K562 (cell line): ENCODE measurements around the gene COL5A1. TPM values are rescaled to one million over a fixed set of nuclear protein-coding genes. Genes with fewer than 3 reads are reported as not detected.

Source experiments
- ATAC-seq: fragments of 200-7000 bp; cut with Tn5 transposase; 3 replicates; pipeline ENCODE4 v1.9.1; 2020; ENCODE audit warnings: moderate library complexity
- BruUV-seq: library from RNA; stranded (reverse); fragments of 400-500 nt; replicated peaks from 2 replicates; lab custom pipeline; 2021; lab: Mats Ljungman, UMichigan
- CTCF ChIA-PET: fragments of 300-600 bp; formaldehyde crosslinking; extraction: SDS; loops from one replicate; lab custom pipeline; 2021; ENCODE audit warnings: low intra/inter-chr PET ratio; lab: Yijun Ruan, JAX
- POLR2A ChIA-PET: fragments of 300-600, 350-650 bp; sonication (Branson Sonifier 250); formaldehyde crosslinking; extraction: SDS; loops from one replicate; lab custom pipeline; 2021; ENCODE audit warnings: antibody characterized with exemption, inconsistent platforms; lab: Yijun Ruan, JAX
- DNase-seq, 4 experiments: peaks; one replicate each; pipeline versions ENCODE4 v3.0.0 to v3.0.0-alpha.2; 2011 to 2018; ENCODE audit warnings: low spot score in 3 of 4, mixed read lengths in 3 of 4; ENCODE audit errors: extremely low read depth in 1 of 4
- FAIRE-seq: peaks from 2 replicates; lab custom pipeline; 2011; peaks lifted over from hg19 to GRCh38; lab: Jason Lieb, UNC
- H2AFZ ChIP-seq: 2 replicates; pipeline ENCODE4 v1.6.0; 2011; ENCODE audit warnings: low read depth, low read length, control low read depth, inconsistent platforms
- H3K27ac ChIP-seq: fragments of 200-600 bp; 3 replicates; pipeline ENCODE4 v1.8.0; 2011; ENCODE audit warnings: low read depth, mild to moderate bottlenecking, control low read depth, inconsistent platforms, low read length, moderate library complexity, mixed read lengths; ENCODE audit errors: extremely low read depth
- H3K27me3 ChIP-seq, 2 experiments: fragments of 300-600 bp in 1 of 2; 2 replicates in 1 of 2; 3 replicates in 1 of 2; pipeline versions ENCODE4 v1.6.0 to v1.8.0; 2011; ENCODE audit warnings: inconsistent platforms in 2 of 2, low read length in 2 of 2, mild to moderate bottlenecking in 1 of 2, mixed read lengths in 1 of 2, moderate library complexity in 1 of 2; ENCODE audit not compliant: control insufficient read depth in 2 of 2, insufficient read depth in 2 of 2
- H3K36me3 ChIP-seq: fragments of 300-600 bp; 3 replicates; pipeline ENCODE4 v1.8.0; 2011; ENCODE audit warnings: mild to moderate bottlenecking, low read length, inconsistent platforms; ENCODE audit not compliant: control insufficient read depth, insufficient read depth
- H3K4me1 ChIP-seq, 2 experiments: fragments of 200-600 bp in 1 of 2; replicated peaks in 1 of 2; 2 replicates in 1 of 2; 3 replicates in 1 of 2; pipeline versions ENCODE4 v1.5.1 to v1.8.0; 2011; ENCODE audit warnings: inconsistent platforms in 2 of 2, low read length in 2 of 2, mild to moderate bottlenecking in 1 of 2, mixed read lengths in 1 of 2, moderate library complexity in 1 of 2; ENCODE audit not compliant: control insufficient read depth in 2 of 2, insufficient read depth in 2 of 2
- H3K4me2 ChIP-seq: 2 replicates; pipeline ENCODE4 v1.6.1; 2011; ENCODE audit warnings: low read length, control low read depth, inconsistent platforms, mixed read lengths; ENCODE audit not compliant: insufficient read depth
- H3K4me3 ChIP-seq: fragments of 200-600 bp; sonication (generic), shearing (Covaris generic); 2 replicates; pipeline ENCODE4 v1.5.1; 2016; ENCODE audit warnings: control low read depth, inconsistent platforms
- H3K79me2 ChIP-seq: fragments of 200-600 bp; 3 replicates; pipeline ENCODE4 v1.8.0; 2011; ENCODE audit warnings: low read length, inconsistent platforms; ENCODE audit not compliant: control insufficient read depth, insufficient read depth
- H3K9ac ChIP-seq, 2 experiments: 2 replicates each; pipeline versions ENCODE4 v1.6.0 to v1.6.1; 2011; ENCODE audit warnings: low read depth in 2 of 2, low read length in 2 of 2, control low read depth in 1 of 2, inconsistent platforms in 1 of 2, mild to moderate bottlenecking in 1 of 2, mixed read lengths in 1 of 2; ENCODE audit not compliant: insufficient read depth in 1 of 2
- H3K9me1 ChIP-seq: one replicate; pipeline ENCODE4 v1.6.0; 2011; ENCODE audit warnings: inconsistent platforms, mild to moderate bottlenecking, low read length, moderate library complexity; ENCODE audit not compliant: control insufficient read depth, insufficient read depth
- H3K9me3 ChIP-seq: replicated peaks from 2 replicates; pipeline ENCODE4 v1.5.1; 2011; ENCODE audit warnings: low read depth, low read length, inconsistent platforms; ENCODE audit not compliant: control insufficient read depth, insufficient read depth
- H4K20me1 ChIP-seq: replicated peaks from 2 replicates; pipeline ENCODE4 v1.6.1; 2011; ENCODE audit warnings: low read length, inconsistent platforms, mixed read lengths; ENCODE audit not compliant: control insufficient read depth, insufficient read depth
- ATF7 ChIP-seq: fragments of 450-650 bp; IDR thresholded peaks from 2 replicates; pipeline ENCODE4 v1.7.1; 2014; ENCODE audit warnings: mild to moderate bottlenecking, moderate library complexity
- CBX5 ChIP-seq: IDR thresholded peaks from 2 replicates; pipeline ENCODE4 v1.6.1; 2014; ENCODE audit warnings: low read depth, borderline replicate concordance
- EGR1 ChIP-seq: fragments of 450-650 bp; conservative IDR thresholded peaks from 2 replicates; pipeline ENCODE4 v1.6.1; 2017; ENCODE audit warnings: mild to moderate bottlenecking
- ESRRA ChIP-seq: fragments of 450-650 bp; IDR thresholded peaks from 2 replicates; pipeline ENCODE4 v1.6.1; 2014; ENCODE audit warnings: low read depth, mild to moderate bottlenecking, moderate library complexity, borderline replicate concordance
- FOXP1 ChIP-seq: sonication (generic); formaldehyde crosslinking; IDR thresholded peaks from 2 replicates; pipeline ENCODE4 v1.8.0; 2022; ENCODE audit warnings: mild to moderate bottlenecking, missing genetic modification reagents
- GTF2F1 ChIP-seq: IDR thresholded peaks from 2 replicates; pipeline ENCODE4 v1.6.1; 2011; ENCODE audit warnings: low read depth, low read length, improper control_type of control experiment
- HCFC1 ChIP-seq: IDR thresholded peaks from 2 replicates; pipeline ENCODE4 v1.6.1; 2012; ENCODE audit warnings: low read depth, low read length, improper control_type of control experiment
- MAZ ChIP-seq, 2 experiments: fragments of 450-650 bp in 1 of 2; sonication (generic) in 1 of 2; formaldehyde crosslinking; IDR thresholded peaks in 1 of 2; conservative IDR thresholded peaks in 1 of 2; 2 replicates each; pipeline versions ENCODE4 v1.4.0 to v1.5.0; 2020; ENCODE audit warnings: mild to moderate bottlenecking in 1 of 2, missing genetic modification reagents in 1 of 2
- MYBL2 ChIP-seq, 2 experiments: fragments of 450-650 bp in 1 of 2; sonication (generic) in 1 of 2; formaldehyde crosslinking in 1 of 2; IDR thresholded peaks; 2 replicates each; pipeline versions ENCODE4 v1.6.1 to v1.8.1; 2017 to 2022; ENCODE audit warnings: borderline replicate concordance in 1 of 2, inconsistent platforms in 1 of 2, low read depth in 1 of 2, mild to moderate bottlenecking in 1 of 2, missing genetic modification reagents in 1 of 2, moderate library complexity in 1 of 2
- NUFIP1 ChIP-seq: fragments of 450-650 bp; IDR thresholded peaks from 2 replicates; pipeline ENCODE4 v1.6.1; 2018; ENCODE audit not compliant: partially characterized antibody
- RBM25 ChIP-seq: fragments of 200-400 bp; formaldehyde crosslinking; IDR thresholded peaks from 2 replicates; pipeline ENCODE4 v1.6.1; 2018; ENCODE audit warnings: low read length, low read depth, moderate library complexity; ENCODE audit not compliant: severe bottlenecking
- SRSF9 ChIP-seq: fragments of 200-400 bp; formaldehyde crosslinking; IDR thresholded peaks from 2 replicates; pipeline ENCODE4 v1.6.1; 2017; ENCODE audit warnings: low read depth, low read length, borderline replicate concordance
- THRAP3 ChIP-seq: fragments of 450-650 bp; IDR thresholded peaks from 2 replicates; pipeline ENCODE4 v1.6.1; 2016; ENCODE audit warnings: mild to moderate bottlenecking, inconsistent platforms, borderline replicate concordance
- ZNF24 ChIP-seq: fragments of 450-650 bp; IDR thresholded peaks from 2 replicates; pipeline ENCODE4 v1.6.1; 2016
- ZNF77 ChIP-seq: fragments of 250-450 bp; sonication (Bioruptor Pico); IDR thresholded peaks from 2 replicates; pipeline ENCODE4 v1.5.0; 2020
- WGBS: fragments of 100-300 bp; shearing (Covaris generic); methylation state at CpG from one replicate; pipeline ENCODE4 v1.1.6; 2016; ENCODE audit warnings: low coverage, mixed read lengths; ENCODE audit not compliant: insufficient coverage; ENCODE audit errors: missing lambda C conversion rate; 5-methylcytosine and 5-hydroxymethylcytosine counted together
- in situ Hi-C: fragments of 300-500 bp; cut with MboI; formaldehyde crosslinking; loops from 4 replicates; pipeline ENCODE4 v1.15.0; 2018; ENCODE audit warnings: inconsistent platforms, mixed read lengths
- intact Hi-C: fragments of 100-400 bp; cut with micrococcal nuclease; formaldehyde crosslinking; loops from 2 replicates; pipeline ENCODE4 v1.14.2; 2022
- polyA plus RNA-seq, 8 experiments: library from polyadenylated mRNA; depleted of rRNA in 4 of 8; stranded (reverse) in 5 of 8; unstranded in 3 of 8; fragments of >200 nt; fragmentation: Nextera tagmentation in 2 of 8; fragmentation: Illumina TruSeq in 1 of 8; extraction: Ambion mirVana in 2 of 8; extraction: Trizol in 1 of 8; gene quantifications; 2 replicates each; pipeline versions ENCODE4 v1.2.1 to v1.2.3, GENCODE V29; 2011 to 2014; ENCODE audit warnings: inconsistent platforms in 1 of 8, missing spikeins in 1 of 8
- total RNA-seq, 7 experiments: library from RNA; depleted of rRNA in 6 of 7; stranded (reverse); fragments of >200 nt in 6 of 7; fragmentation: Illumina TruSeq in 2 of 7; extraction: Trizol in 2 of 7; gene quantifications; 2 replicates each; pipeline versions ENCODE4 v1.2.1 to v1.2.3, GENCODE V29; 2011 to 2021; ENCODE audit warnings: low replicate concordance in 1 of 7
- TF ChIP-seq, protein P1 (sequence below): fragments of 150-350 bp; IDR thresholded peaks from 2 replicates; pipeline ENCODE4 v1.6.1; 2014; ENCODE audit warnings: low read depth, mild to moderate bottlenecking, low read length, borderline replicate concordance
- TF ChIP-seq, protein P2 (sequence below): fragments of 450-650 bp; formaldehyde crosslinking; IDR thresholded peaks from 2 replicates; pipeline ENCODE4 v1.4.0; 2020; ENCODE audit warnings: mild to moderate bottlenecking, moderate library complexity

Gene COL5A1
- total and polyA plus RNA-seq, 9 of the 15 experiments (the other 6 are each of a cell fraction or from before 2014, with no cell fraction given), result under 0.01 to 0.13 (median 0.04) TPM; not detected in 6

DNA sequence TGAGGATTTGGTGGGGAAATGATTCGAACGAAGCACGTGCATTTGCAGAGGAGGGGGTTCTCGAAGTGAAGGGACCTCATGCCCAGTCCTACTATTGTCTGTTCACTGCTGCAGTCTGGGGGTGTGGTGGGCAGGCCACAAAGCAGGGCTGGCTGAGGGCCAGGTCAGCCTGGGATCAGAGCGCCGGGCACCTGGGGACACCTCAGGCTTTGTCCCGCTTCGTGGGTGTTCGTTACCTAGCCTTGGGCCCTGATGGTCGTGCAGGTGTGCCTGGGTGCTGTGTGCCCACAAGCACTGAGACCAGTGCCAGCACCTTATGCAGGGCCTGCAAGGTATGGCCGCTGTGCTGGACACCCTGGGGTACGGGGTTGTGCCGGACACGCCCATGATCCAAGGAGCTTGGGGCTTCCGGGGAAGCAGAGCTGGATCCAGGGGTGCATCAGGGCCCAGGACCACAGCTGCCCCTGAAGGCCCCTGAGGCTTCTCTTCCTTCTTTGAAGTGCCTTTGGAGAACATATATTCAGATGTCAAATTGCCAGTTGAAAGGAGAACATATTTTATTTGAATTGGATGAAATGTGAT is 80.6 kb downstream of the COL5A1 start:
- POLR2A ChIA-PET, result no interaction called here
- no peaks in the 10 kb centered on the region for H3K9me3 ChIP-seq
- H3K9ac ChIP-seq, result no peak overlapping the region
- H3K79me2 ChIP-seq, result no peaks in the 10 kb centered on the region
- TF ChIP-seq EGR1 (no peak), ZNF77 (no peak), HCFC1 (no peak), ATF7 (no peak), MAZ (CRISPR knock-in tag; conservative IDR thresholded peaks at IDR 0.05 in 1 of 2, IDR thresholded peaks at IDR 0.05 in 1 of 2) (no peak), SRSF9 (no peak), THRAP3 (no peak), NUFIP1 (no peak), CBX5 (no peak), ESRRA (no peak), FOXP1 (CRISPR knock-in tag) (no peak), RBM25 (no peak), ZNF24 (no peak), MYBL2 (IDR thresholded peaks at IDR 0.05; ENCODE audit: low read depth) (no peak), MYBL2 (CRISPR knock-in tag; IDR thresholded peaks at IDR 0.05; ENCODE audit: borderline replicate concordance) (no peak), GTF2F1 (no peak)
- TF ChIP-seq, protein P1, sequence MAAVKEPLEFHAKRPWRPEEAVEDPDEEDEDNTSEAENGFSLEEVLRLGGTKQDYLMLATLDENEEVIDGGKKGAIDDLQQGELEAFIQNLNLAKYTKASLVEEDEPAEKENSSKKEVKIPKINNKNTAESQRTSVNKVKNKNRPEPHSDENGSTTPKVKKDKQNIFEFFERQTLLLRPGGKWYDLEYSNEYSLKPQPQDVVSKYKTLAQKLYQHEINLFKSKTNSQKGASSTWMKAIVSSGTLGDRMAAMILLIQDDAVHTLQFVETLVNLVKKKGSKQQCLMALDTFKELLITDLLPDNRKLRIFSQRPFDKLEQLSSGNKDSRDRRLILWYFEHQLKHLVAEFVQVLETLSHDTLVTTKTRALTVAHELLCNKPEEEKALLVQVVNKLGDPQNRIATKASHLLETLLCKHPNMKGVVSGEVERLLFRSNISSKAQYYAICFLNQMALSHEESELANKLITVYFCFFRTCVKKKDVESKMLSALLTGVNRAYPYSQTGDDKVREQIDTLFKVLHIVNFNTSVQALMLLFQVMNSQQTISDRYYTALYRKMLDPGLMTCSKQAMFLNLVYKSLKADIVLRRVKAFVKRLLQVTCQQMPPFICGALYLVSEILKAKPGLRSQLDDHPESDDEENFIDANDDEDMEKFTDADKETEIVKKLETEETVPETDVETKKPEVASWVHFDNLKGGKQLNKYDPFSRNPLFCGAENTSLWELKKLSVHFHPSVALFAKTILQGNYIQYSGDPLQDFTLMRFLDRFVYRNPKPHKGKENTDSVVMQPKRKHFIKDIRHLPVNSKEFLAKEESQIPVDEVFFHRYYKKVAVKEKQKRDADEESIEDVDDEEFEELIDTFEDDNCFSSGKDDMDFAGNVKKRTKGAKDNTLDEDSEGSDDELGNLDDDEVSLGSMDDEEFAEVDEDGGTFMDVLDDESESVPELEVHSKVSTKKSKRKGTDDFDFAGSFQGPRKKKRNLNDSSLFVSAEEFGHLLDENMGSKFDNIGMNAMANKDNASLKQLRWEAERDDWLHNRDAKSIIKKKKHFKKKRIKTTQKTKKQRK, result no peak
- TF ChIP-seq, protein P2, sequence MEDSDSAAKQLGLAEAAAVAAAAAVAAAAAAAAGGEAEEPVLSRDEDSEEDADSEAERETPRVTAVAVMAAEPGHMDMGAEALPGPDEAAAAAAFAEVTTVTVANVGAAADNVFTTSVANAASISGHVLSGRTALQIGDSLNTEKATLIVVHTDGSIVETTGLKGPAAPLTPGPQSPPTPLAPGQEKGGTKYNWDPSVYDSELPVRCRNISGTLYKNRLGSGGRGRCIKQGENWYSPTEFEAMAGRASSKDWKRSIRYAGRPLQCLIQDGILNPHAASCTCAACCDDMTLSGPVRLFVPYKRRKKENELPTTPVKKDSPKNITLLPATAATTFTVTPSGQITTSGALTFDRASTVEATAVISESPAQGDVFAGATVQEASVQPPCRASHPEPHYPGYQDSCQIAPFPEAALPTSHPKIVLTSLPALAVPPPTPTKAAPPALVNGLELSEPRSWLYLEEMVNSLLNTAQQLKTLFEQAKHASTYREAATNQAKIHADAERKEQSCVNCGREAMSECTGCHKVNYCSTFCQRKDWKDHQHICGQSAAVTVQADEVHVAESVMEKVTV (CRISPR knock-in tag), result no peak
- CTCF ChIA-PET, result no interaction called here
- no peak for FAIRE-seq
- intact Hi-C loops (no loop called here), in situ Hi-C loops (no loop called here)
- H3K36me3 ChIP-seq, result no peaks in the 10 kb centered on the region
- no peak for ATAC-seq
- no peak overlapping the region for H3K4me2 ChIP-seq
- 0% methylated on average over 15 of the region's 15 CpGs for WGBS
- DNase-seq, result no peak
- no peak overlapping the region for H2AFZ ChIP-seq
- no peaks in the 10 kb centered on the region for H3K9me1 ChIP-seq
- H3K4me1 ChIP-seq, result no peaks in the 10 kb centered on the region
- H3K27ac ChIP-seq, result no peak overlapping the region
- peaks cover 0 to 30% of the 10 kb centered on the region in 2 experiments; a peak in 3 of 5 replicates for H3K27me3 ChIP-seq
- BruUV-seq, result no TSS peak
- H3K4me3 ChIP-seq, result no peak overlapping the region
- no peaks in the 10 kb centered on the region for H4K20me1 ChIP-seq
